Stimulated activated CD8-positive, alpha-beta memory T cell treated with anti-CD3 and anti-CD28 coated beads, Interleukin-15, amount 100 ng/mL, for 24 hours (primary cell): Measurements from ENCODE around the gene ERBB4.

Source experiments
- DNase-seq: peaks from one replicate; pipeline ENCODE4 v3.0.0-alpha.2; 2020; ENCODE audit warnings: low read depth

ERBB4 gene

GRCh38 chr2:212428681-212429478 lies 109.7 kb downstream of the ERBB4 start:
- DNase-seq, result no peak

GRCh38 chr2:212427638-212428037 lies 111.0 kb downstream of the ERBB4 start:
- no peak for DNase-seq

- DNase-seq, result no peak
These were observed 111.8 kb downstream of the ERBB4 start for GRCh38 chr2:212426637-212427412.

GRCh38 chr2:212424082-212424481 lies 114.5 kb downstream of the ERBB4 start:
- DNase-seq, result no peak

- no peak for DNase-seq
These were observed 115.5 kb downstream of the ERBB4 start for GRCh38 chr2:212423089-212423488.

- DNase-seq, result no peak
These were observed 116.9 kb downstream of the ERBB4 start for GRCh38 chr2:212421556-212422334.

- no peak for DNase-seq
These were observed 122.5 kb downstream of the ERBB4 start for GRCh38 chr2:212416086-212416485.

GRCh38 chr2:212414767-212415211 lies 123.8 kb downstream of the ERBB4 start:
- DNase-seq, result no peak

GRCh38 chr2:212409560-212409959 lies 129.0 kb downstream of the ERBB4 start:
- DNase-seq, result no peak

GRCh38 chr2:212408524-212408923 lies 130.1 kb downstream of the ERBB4 start:
- no peak for DNase-seq

GRCh38 chr2:212406716-212407115 lies 131.9 kb downstream of the ERBB4 start:
- no peak for DNase-seq

GRCh38 chr2:212402316-212402715 lies 136.3 kb downstream of the ERBB4 start:
- DNase-seq, result no peak

- no peak for DNase-seq
These were observed 140.3 kb downstream of the ERBB4 start for GRCh38 chr2:212398316-212398715.

GRCh38 chr2:212392544-212392943 lies 146.1 kb downstream of the ERBB4 start:
- DNase-seq, result no peak

- no peak for DNase-seq
These were observed 146.6 kb downstream of the ERBB4 start for GRCh38 chr2:212392043-212392442.

- DNase-seq, result no peak
These were observed 151.5 kb downstream of the ERBB4 start for GRCh38 chr2:212387146-212387545.

GRCh38 chr2:212385241-212385640 lies 153.4 kb downstream of the ERBB4 start:
- no peak for DNase-seq

GRCh38 chr2:212384027-212384426 lies 154.6 kb downstream of the ERBB4 start:
- no peak for DNase-seq

- no peak for DNase-seq
These were observed 157.0 kb downstream of the ERBB4 start for GRCh38 chr2:212381428-212382102.

GRCh38 chr2:212379103-212379502 lies 159.5 kb downstream of the ERBB4 start:
- no peak for DNase-seq

GRCh38 chr2:212367431-212367830 lies 171.2 kb downstream of the ERBB4 start:
- no peak for DNase-seq
